CD4-positive, alpha-beta T cell treated with Interleukin-2 at 100 ng/mL for 4 hours (primary cell): ENCODE results near the gene VIPR1.
A peak's percentile ranks its signal among the peaks of the same experiment; 100 is the strongest.

Experiments
- DNase-seq: peaks from one replicate; pipeline ENCODE4 v3.0.0-alpha.2; 2020; ENCODE audit warnings: low spot score

VIPR1 gene

GRCh38 chr3:42533161-42533897, 30.9 kb downstream of the VIPR1 start:
- no peak for DNase-seq

- peak; percentile 54 for DNase-seq
Measured at GRCh38 chr3:42535981-42536784, 33.7 kb downstream of the VIPR1 start.

GRCh38 chr3:42537350-42537749, 34.9 kb downstream of the VIPR1 start:
- no peak for DNase-seq

- DNase-seq, result peak; percentile 74
Measured at GRCh38 chr3:42539871-42540714, 37.6 kb downstream of the VIPR1 start.

GRCh38 chr3:42541079-42541478, 38.6 kb downstream of the VIPR1 start:
- DNase-seq, result no peak

- DNase-seq, result no peak
Measured at GRCh38 chr3:42544492-42545283, 42.2 kb downstream of the VIPR1 start.

- no peak for DNase-seq
Measured at GRCh38 chr3:42545284-42545900, 42.9 kb downstream of the VIPR1 start.

GRCh38 chr3:42546691-42547213, 44.3 kb downstream of the VIPR1 start:
- DNase-seq, result no peak

GRCh38 chr3:42547401-42547945, 45.0 kb downstream of the VIPR1 start:
- peak; percentile 71 for DNase-seq

GRCh38 chr3:42549131-42549530, 46.7 kb downstream of the VIPR1 start:
- DNase-seq, result no peak

GRCh38 chr3:42550250-42550649, 47.8 kb downstream of the VIPR1 start:
- no peak for DNase-seq

- DNase-seq, result no peak
Measured at GRCh38 chr3:42552830-42553229, 50.4 kb downstream of the VIPR1 start.

- DNase-seq, result peak; percentile 76
Measured at GRCh38 chr3:42556089-42556632, 53.7 kb downstream of the VIPR1 start.

GRCh38 chr3:42556817-42557216, 54.4 kb downstream of the VIPR1 start:
- peak; percentile 5 for DNase-seq

GRCh38 chr3:42557854-42558253, 55.4 kb downstream of the VIPR1 start:
- DNase-seq, result peak; percentile 55

- DNase-seq, result no peak
Measured at GRCh38 chr3:42562047-42562907, 59.8 kb downstream of the VIPR1 start.

GRCh38 chr3:42569593-42570142, 67.2 kb downstream of the VIPR1 start:
- DNase-seq, result no peak

GRCh38 chr3:42572278-42572677, 69.8 kb downstream of the VIPR1 start:
- peak; percentile 30 for DNase-seq

GRCh38 chr3:42575137-42575741, 72.8 kb downstream of the VIPR1 start:
- no peak for DNase-seq
